Effector memory CD4-positive, alpha-beta T cell (primary cell): ENCODE results near the gene CACNG5.

Experiments used
- DNase-seq, 3 donors: peaks; one replicate each; pipeline ENCODE4 v3.0.0-alpha.2; 2020
- H3K27ac ChIP-seq: 2 replicates; pipeline ENCODE4 v1.7.0; 2013; ENCODE audit warnings: mild to moderate bottlenecking, low read length, moderate library complexity; ENCODE audit not compliant: insufficient read depth, poor library complexity, severe bottlenecking
- H3K27me3 ChIP-seq: replicated peaks from 2 replicates; pipeline ENCODE4 v1.7.0; 2013; ENCODE audit warnings: mild to moderate bottlenecking, low read length; ENCODE audit not compliant: insufficient read depth, control insufficient read depth, poor library complexity, severe bottlenecking
- H3K36me3 ChIP-seq: 2 replicates; pipeline ENCODE4 v1.7.0; 2013; ENCODE audit warnings: mild to moderate bottlenecking, low read length, moderate library complexity; ENCODE audit not compliant: control insufficient read depth, insufficient read depth
- H3K4me1 ChIP-seq: 2 replicates; pipeline ENCODE4 v1.7.0; 2013; ENCODE audit warnings: low read length, mild to moderate bottlenecking; ENCODE audit not compliant: control insufficient read depth, insufficient read depth, poor library complexity, severe bottlenecking
- H3K4me3 ChIP-seq: 2 replicates; pipeline ENCODE4 v1.7.0; 2013; ENCODE audit warnings: low read length, low read depth, mild to moderate bottlenecking; ENCODE audit not compliant: insufficient read depth, poor library complexity, severe bottlenecking
- H3K9me3 ChIP-seq: 2 replicates; pipeline ENCODE4 v1.7.0; 2013; ENCODE audit warnings: mild to moderate bottlenecking, low read length, moderate library complexity; ENCODE audit not compliant: control insufficient read depth

The CACNG5 gene

DNA sequence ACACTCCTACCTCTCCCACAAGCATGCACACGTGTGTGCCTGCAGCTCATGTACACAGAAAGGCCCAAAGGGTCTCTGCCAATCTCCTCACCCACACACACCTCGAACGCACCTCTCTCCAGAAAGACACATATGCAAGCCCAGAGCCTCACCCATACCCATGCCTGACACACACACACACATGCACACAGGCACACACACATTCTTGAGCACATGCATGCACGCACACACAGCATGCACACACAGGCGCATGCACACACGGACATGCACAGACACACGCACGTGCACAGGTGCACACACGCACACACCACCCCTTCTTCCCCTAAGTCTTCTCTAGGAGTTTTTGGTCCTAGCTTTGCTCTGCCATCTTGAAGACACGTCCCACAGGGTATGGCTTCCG, 80.9 kb downstream of the CACNG5 start:
- Histone ChIP-seq H3K9me3 (no peaks in the 10 kb centered on the region), H3K4me1 (no peaks in the 10 kb centered on the region), H3K27me3 (no peaks in the 10 kb centered on the region), H3K36me3 (no peaks in the 10 kb centered on the region), H3K27ac (no peak overlapping the region), H3K4me3 (no peak overlapping the region)
- DNase-seq = no peak

DNA sequence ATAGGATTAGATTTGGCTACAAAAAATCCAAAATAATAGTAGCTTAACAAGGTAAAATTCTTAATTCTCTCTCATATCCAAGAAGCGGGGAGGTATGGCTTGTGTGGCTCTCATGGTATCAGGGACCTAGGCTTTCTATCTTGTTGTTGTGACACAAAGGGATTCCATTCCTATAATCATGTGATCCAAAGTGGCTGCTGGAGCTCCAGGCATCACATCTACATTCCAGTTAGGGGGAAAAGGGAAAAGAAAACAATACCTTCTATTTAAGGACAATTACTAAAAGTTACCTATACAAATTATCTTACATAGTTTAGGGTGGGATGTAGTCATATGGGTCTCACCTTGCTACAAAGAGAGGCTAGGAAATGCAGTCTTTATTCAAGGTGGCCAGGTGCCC, 82.0 kb downstream of the CACNG5 start:
- no peak for DNase-seq
- Histone ChIP-seq H3K9me3 (no peaks in the 10 kb centered on the region), H3K27me3 (no peaks in the 10 kb centered on the region), H3K4me1 (no peaks in the 10 kb centered on the region), H3K4me3 (no peak overlapping the region), H3K27ac (no peak overlapping the region), H3K36me3 (no peaks in the 10 kb centered on the region)

DNA sequence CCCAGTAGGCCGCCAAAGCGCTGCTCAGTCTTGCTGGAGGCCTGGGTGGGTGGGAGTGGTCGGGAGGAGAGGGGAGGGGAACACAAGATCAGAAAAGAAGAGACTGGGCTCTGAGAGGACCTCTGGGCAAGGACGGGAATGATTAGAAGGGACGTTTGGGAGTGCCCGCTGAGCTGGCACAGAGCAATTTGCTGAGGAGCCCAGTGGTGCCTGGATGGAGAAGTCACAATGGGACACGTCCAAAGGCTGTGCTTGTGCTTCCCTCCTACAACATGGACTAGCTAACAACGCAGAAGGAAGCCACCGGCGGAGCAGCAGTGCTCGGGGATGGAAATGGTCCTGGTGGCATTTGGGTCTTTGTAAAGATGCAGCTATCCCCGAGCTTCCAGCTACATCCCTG, 84.0 kb downstream of the CACNG5 start:
- no peaks in the 10 kb centered on the region for H3K27me3 ChIP-seq
- H3K4me1 ChIP-seq = no peaks in the 10 kb centered on the region
- no peaks in the 10 kb centered on the region for H3K36me3 ChIP-seq
- H3K9me3 ChIP-seq = no peaks in the 10 kb centered on the region
- no peak overlapping the region for H3K4me3 ChIP-seq
- no peak for DNase-seq
- H3K27ac ChIP-seq = no peak overlapping the region

DNA sequence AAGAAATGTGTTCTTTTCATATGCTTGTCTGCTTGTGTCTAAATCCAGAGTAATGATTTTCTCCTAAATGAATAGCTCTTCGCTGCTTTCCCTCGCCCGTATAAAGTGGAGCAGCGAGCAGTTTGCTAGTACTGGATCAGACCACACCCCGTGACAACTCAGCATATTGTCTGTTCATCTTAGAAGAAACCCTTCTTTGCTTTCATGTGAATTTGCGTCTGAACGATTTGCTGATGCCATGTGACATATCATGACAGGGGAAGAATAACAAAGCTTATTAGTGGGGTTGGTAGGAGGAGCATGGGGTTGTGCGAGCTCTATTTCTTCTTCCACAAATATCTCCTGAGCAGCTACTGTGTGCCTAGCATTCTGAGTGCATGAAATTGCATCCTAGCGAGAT, 85.5 kb downstream of the CACNG5 start:
- H3K9me3 ChIP-seq = no peaks in the 10 kb centered on the region
- no peak overlapping the region for H3K4me3 ChIP-seq
- H3K27ac ChIP-seq = no peak overlapping the region
- H3K27me3 ChIP-seq = no peaks in the 10 kb centered on the region
- H3K36me3 ChIP-seq = no peaks in the 10 kb centered on the region
- no peak for DNase-seq
- no peaks in the 10 kb centered on the region for H3K4me1 ChIP-seq

DNA sequence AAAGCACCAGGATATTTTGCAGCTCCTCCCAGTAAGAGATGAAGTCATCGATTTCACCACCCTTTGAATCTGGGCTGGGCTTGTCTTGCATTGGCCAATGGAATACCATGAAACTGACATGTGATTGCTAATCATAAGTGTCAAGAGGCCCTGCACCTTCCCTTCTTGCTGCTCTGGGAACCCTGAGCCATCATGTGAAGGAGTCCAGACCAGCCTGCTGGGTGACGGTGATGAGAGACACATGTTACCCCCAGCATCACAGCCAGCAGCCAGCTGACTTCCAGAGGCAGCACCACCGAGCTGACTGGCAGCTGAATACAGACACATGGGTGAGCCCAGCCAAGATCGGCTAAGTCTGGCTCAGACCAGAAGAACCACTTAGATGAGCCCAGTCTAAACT, 86.0 kb downstream of the CACNG5 start:
- H3K27ac ChIP-seq = no peak overlapping the region
- no peaks in the 10 kb centered on the region for H3K9me3 ChIP-seq
- H3K4me1 ChIP-seq = no peaks in the 10 kb centered on the region
- no peak for DNase-seq
- H3K4me3 ChIP-seq = no peak overlapping the region
- H3K36me3 ChIP-seq = no peaks in the 10 kb centered on the region
- no peaks in the 10 kb centered on the region for H3K27me3 ChIP-seq

DNA sequence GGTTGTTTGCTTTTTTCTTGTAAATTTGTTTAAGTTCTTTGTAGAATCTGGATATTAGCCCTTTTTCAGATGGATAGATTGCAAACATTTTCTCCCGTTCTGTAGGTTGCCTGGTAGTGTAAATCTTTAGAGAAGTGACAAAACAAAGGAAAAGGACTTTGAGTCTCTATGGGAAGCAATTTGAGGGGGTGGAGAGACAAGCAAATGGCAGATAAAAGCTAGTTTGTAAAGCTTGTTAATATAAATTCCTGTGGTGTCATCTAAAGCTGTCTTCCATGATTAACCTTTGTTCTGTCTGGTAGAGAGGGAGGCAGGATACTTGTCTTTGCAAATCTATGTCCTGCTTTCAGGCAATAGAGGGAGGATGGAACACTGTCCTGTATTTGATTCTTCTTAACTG, 89.0 kb downstream of the CACNG5 start:
- no peaks in the 10 kb centered on the region for H3K4me1 ChIP-seq
- no peak for DNase-seq
- H3K4me3 ChIP-seq = no peak overlapping the region
- H3K27ac ChIP-seq = no peak overlapping the region
- no peaks in the 10 kb centered on the region for H3K27me3 ChIP-seq
- no peaks in the 10 kb centered on the region for H3K9me3 ChIP-seq
- H3K36me3 ChIP-seq = no peaks in the 10 kb centered on the region

DNA sequence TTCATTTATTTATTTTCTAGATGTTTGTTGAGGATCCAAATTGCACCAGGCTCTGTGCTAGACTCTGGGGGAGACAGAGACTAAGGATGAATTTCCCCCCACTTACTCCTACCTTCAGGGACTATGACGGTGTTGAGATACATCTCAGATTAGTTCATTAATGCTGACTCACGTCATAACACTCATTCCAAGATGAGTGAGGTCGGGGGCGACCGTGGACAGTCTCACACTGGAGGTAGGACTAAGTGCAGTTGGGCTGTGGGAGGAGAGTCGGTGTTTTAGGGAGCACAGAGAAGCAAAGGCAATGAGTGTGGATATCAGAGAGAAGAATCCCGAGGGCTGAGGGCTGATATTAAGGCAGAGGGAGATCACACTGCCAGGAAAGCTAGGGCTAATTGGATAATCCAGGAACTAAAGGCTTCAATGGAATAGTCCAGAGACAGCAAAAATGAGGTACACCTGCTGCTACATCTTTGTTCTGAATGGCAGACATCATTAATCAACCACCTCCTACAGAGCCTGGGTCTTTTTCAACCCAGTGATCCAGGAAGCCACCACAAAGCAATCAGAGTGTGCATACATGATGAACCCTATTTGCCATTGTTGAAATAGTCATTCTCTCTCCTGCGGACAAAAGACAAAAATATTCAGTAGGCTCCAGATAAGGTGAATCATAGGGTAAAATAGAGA, 91.0 kb downstream of the CACNG5 start:
- Histone ChIP-seq H3K27me3 (no peaks in the 10 kb centered on the region), H3K36me3 (no peaks in the 10 kb centered on the region)

DNA sequence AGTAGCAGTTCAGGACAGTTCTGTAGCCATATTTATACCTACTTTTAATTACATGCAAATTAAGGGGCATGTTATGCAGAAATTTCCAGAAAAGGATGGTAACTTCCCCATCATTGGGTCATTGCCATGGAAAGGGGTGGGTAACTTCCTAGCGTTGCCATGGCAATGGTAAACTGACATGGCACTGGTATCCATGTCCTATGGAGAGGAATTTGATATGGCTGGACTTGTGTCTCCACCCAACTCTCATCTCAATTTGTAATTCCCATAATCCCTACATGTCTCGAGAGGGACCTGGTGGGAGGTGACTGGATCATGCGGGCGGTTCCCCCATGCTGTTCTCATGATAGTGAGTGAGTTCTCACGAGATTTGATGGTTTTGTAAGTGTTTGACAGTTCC, 94.0 kb downstream of the CACNG5 start:
- Histone ChIP-seq H3K27me3 (no peaks in the 10 kb centered on the region), H3K27ac (no peak overlapping the region), H3K4me3 (no peak overlapping the region), H3K4me1 (no peaks in the 10 kb centered on the region), H3K9me3 (no peaks in the 10 kb centered on the region), H3K36me3 (no peaks in the 10 kb centered on the region)
- no peak for DNase-seq

More for the DNA sequence above, 91.0 kb downstream of the CACNG5 start:
- no peak for DNase-seq
- Histone ChIP-seq H3K4me3 (no peak overlapping the region), H3K27ac (no peak overlapping the region), H3K4me1 (no peaks in the 10 kb centered on the region), H3K9me3 (no peaks in the 10 kb centered on the region)

DNA sequence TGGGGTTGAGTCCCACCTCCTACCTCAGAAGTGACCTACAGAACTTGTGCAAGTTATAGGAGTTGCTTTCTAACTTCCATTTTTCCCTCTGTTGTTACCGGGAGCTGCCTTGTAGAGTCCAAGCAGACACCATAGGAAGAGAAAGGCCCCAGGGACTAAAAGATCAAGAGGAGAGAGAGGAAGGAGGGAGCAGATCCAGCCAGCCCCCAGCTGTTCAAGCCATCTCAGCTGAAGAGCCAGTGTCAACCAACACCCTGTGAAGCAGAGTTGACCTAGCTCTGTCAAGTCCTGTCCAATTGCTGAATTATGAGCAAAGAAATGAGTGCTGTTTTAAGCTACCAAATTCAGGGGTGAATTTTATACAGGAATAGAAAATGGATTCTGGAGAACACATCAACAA, 94.7 kb downstream of the CACNG5 start:
- H3K4me3 ChIP-seq = no peak overlapping the region
- DNase-seq = no peak
- H3K27ac ChIP-seq = no peak overlapping the region
- no peaks in the 10 kb centered on the region for H3K27me3 ChIP-seq
- no peaks in the 10 kb centered on the region for H3K36me3 ChIP-seq
- H3K4me1 ChIP-seq = no peaks in the 10 kb centered on the region
- H3K9me3 ChIP-seq = no peaks in the 10 kb centered on the region

DNA sequence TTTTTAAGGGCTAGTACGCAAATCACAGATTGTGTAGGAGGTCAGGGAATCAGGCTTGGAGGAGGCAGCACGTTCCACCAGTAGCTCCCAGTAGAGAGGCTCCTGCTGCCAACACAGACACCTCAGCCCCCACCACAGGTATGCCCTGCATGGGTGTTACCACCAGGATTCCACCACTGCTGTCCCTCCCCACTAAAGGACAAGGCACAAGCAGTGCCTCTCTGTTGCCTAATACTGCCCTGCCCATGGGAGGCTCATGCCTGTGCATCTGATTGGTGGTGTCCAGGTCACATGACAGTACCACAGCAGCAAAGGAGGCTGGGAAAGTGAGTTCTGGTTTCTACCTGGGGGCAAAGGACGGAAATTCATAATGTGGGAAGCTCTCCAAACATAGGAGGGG, 96.0 kb downstream of the CACNG5 start:
- H3K9me3 ChIP-seq = no peaks in the 10 kb centered on the region
- no peaks in the 10 kb centered on the region for H3K36me3 ChIP-seq
- H3K4me3 ChIP-seq = no peak overlapping the region
- H3K27ac ChIP-seq = no peak overlapping the region
- H3K4me1 ChIP-seq = no peaks in the 10 kb centered on the region
- DNase-seq = no peak
- H3K27me3 ChIP-seq = no peaks in the 10 kb centered on the region
